ENCODE results near the gene SRD5A1. TPM values are rescaled to one million over a fixed set of nuclear protein-coding genes. Genes with fewer than 3 reads are reported as not detected.

The SRD5A1 gene
- total RNA-seq, 1 experiment from 2014 or later: 29.9 TPM

DNA sequence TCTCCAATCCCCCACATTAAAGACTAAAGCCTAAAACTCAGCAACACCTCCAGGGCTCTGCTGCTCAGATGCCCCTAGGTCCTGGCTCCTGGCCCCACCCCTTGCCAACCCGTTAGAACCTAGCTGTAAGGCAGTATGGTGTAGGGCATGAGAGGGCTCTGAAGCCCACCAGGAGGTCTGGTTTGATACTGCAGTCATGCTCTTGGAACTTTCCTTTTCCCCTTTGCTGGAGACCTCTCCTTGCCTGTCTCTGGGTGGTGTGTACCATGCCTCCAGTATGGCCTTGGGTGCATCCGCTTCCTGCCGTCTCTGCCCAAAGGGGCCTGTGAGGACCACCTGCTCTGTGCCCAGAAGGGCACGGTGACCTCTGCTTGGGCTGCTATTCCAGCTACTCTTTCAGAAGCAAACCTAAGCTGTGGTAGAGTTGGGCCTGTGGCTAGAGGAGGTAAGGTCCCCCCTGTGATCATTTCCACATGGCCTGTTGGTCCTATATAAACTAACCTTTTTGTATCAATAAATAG, 83.4 kb downstream of the SRD5A1 start:
- Histone ChIP-seq H2AK5ac (ENCODE audit: insufficient read length, low read length) (no peak overlapping the region), H3K4ac (ENCODE audit: low read depth, low read length) (no peak overlapping the region), H2BK20ac (ENCODE audit: low read depth, low read length, poor library complexity, severe bottlenecking) (no peak overlapping the region), H3K79me1 (ENCODE audit: insufficient read depth, low read depth, low read length, poor library complexity, severe bottlenecking) (peaks cover 19% of the 10 kb centered on the region), H3K9ac (ENCODE audit: extremely low read depth, insufficient read length, low read length) (no peak overlapping the region), H2BK12ac (ENCODE audit: insufficient read length, low read depth, low read length) (no peak overlapping the region), H3T11ph (ENCODE audit: low read length) (no peak overlapping the region), H3K56ac (ENCODE audit: insufficient read length, low read depth, low read length) (no peak overlapping the region), H3K23ac (ENCODE audit: insufficient read length, low read depth, low read length) (no peak overlapping the region), H3K23me2 (ENCODE audit: insufficient read length, low read depth, low read length, poor library complexity, severe bottlenecking) (peaks cover 11% of the 10 kb centered on the region), H3K4me1 (ENCODE audit: insufficient read depth, low read length) (no peaks in the 10 kb centered on the region; the same call in 1 of the 2 replicates), H4K8ac (replicated peaks; ENCODE audit: insufficient read length, low read depth, low read length) (no peak overlapping the region), H3K79me2 (ENCODE audit: insufficient read depth, low read length) (peaks cover 33% of the 10 kb centered on the region; the same call in 1 of the 2 replicates), H4K91ac (ENCODE audit: insufficient read length, low read depth, low read length) (no peak overlapping the region), H3K27ac (ENCODE audit: insufficient read length, low read depth, low read length) (no peak overlapping the region), H3K27me3 (ENCODE audit: insufficient read depth, low read length) (no peaks in the 10 kb centered on the region), H3K14ac (ENCODE audit: insufficient read depth, low read length) (no peak overlapping the region), H2BK15ac (ENCODE audit: low read depth, low read length) (no peak overlapping the region), H4K20me1 (ENCODE audit: control insufficient read depth, insufficient read depth, insufficient read length) (peaks cover 11% of the 10 kb centered on the region), H3K4me2 (ENCODE audit: insufficient read depth, insufficient read length, low read length) (peak overlapping the region; percentile 75), H3K9me3 (ENCODE audit: control insufficient read depth, low read depth, low read length) (no peaks in the 10 kb centered on the region), H2BK120ac (ENCODE audit: low read depth, low read length, poor library complexity, severe bottlenecking) (no peak overlapping the region), H2AFZ (ENCODE audit: low read length) (no peak overlapping the region), H2BK5ac (ENCODE audit: insufficient read length, low read length) (no peak overlapping the region), H4K5ac (ENCODE audit: insufficient read length, low read depth, low read length) (no peak overlapping the region), H3K18ac (ENCODE audit: insufficient read length, low read depth, low read length) (no peak overlapping the region)
- H3K4me1 Mint-ChIP-seq: peaks cover 51 to 64% of the 10 kb centered on the region in 2 experiments
- H3K27ac Mint-ChIP-seq: no peak overlapping the region; a peak in 1 of 7 replicates
- H3K36me3 Mint-ChIP-seq (ENCODE audit: insufficient read depth in 1 of 3, low read depth in 3 of 3): peaks cover 4 to 13% (median 6%) of the 10 kb centered on the region in 3 experiments; a peak in 3 of 7 replicates
- no peak for DNase-seq
- no CpG with 5 or more reads among the region's 4 CpGs for WGBS (ENCODE audit: extremely low coverage, insufficient read length, low lambda C conversion rate)
- no peaks in the 10 kb centered on the region; a peak in 1 of 5 replicates for H3K9me3 Mint-ChIP-seq
- H3K27me3 Mint-ChIP-seq (ENCODE audit: low read depth): peaks cover 1% of the 10 kb centered on the region; the same call in 1 of the 2 replicates
- TF ChIP-seq, protein P1, sequence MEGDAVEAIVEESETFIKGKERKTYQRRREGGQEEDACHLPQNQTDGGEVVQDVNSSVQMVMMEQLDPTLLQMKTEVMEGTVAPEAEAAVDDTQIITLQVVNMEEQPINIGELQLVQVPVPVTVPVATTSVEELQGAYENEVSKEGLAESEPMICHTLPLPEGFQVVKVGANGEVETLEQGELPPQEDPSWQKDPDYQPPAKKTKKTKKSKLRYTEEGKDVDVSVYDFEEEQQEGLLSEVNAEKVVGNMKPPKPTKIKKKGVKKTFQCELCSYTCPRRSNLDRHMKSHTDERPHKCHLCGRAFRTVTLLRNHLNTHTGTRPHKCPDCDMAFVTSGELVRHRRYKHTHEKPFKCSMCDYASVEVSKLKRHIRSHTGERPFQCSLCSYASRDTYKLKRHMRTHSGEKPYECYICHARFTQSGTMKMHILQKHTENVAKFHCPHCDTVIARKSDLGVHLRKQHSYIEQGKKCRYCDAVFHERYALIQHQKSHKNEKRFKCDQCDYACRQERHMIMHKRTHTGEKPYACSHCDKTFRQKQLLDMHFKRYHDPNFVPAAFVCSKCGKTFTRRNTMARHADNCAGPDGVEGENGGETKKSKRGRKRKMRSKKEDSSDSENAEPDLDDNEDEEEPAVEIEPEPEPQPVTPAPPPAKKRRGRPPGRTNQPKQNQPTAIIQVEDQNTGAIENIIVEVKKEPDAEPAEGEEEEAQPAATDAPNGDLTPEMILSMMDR (conservative IDR thresholded peaks at IDR 0.05): no peak
- H3K4me3 Mint-ChIP-seq: peak overlapping the region; percentile 78 to 88; a peak in 4 of 5 replicates

Measured in H9 (cell line).